Stimulated activated CD4-positive, alpha-beta T cell treated with anti-CD3 and anti-CD28 coated beads, Interleukin-4, amount 100 ng/mL, for 24 hours (primary cell): ENCODE results near the gene TAF10.

Experiments
- DNase-seq: peaks from one replicate; pipeline ENCODE4 v3.0.0-alpha.2; 2020

Gene TAF10

DNA sequence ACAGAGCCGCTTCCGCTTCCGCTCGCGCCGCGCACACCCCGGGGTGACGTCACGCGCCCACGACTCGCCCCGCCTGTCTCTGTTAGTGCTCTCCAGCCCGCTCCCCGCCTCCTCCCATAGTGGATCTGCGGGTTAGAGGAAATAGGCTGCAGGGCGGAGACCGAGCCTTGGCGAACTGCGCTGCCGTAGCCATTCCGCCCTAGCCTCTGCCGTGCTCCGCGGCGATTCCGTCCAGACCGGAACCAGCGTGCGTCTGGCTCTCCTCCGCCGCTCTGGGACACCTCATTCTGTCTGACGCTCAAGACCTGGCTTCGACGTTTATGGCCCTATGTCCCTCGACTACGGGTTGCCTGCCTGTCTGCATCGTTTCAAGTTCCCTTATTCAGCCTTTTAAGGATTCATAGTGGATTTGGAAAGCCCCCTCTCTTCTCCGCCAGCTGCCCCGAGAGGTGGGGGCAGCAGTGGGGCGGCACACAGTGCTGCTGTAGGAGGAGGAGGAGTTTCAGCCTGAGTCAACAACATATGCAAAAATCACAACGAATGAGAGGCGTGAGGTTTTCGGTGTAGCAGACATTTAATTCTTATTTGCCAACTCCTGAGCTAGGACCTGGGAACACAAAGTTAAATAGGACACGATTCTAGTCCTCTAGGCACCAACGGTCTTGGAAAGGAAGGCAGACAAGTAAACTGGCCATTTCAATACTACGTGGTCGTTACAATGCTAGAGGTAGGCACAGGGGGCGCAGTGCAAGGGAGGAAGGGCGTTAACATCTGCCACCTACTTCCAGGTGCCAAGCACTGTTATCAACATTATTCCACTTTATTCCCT is at the start of gene TAF10:
Gene TAF10, minus strand, starts transcription at position 4 of the 829 bp plus-strand sequence. CDS start 27 bp downstream, outside the sequence.
- peak; percentile 95 for DNase-seq

DNA sequence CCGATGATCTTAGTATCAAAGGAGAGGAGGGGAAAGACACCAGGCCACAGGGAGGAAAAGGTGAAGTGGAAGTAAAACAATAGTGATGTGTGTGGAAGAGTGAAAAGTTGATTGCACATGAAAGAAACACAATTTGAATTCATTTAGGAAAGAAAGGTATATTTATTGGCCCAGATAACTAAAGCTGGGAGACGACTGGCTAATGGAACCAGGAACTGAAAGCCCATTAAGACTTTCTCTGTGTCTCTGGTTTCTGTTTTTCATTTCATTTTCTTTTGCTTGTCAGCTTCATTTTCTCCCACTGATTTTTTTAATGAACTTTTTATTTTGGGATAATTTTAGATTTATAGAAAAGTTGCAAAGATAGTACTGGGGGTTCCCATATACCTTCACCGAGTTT is 48.7 kb upstream of the TAF10 start:
- DNase-seq = no peak

DNA sequence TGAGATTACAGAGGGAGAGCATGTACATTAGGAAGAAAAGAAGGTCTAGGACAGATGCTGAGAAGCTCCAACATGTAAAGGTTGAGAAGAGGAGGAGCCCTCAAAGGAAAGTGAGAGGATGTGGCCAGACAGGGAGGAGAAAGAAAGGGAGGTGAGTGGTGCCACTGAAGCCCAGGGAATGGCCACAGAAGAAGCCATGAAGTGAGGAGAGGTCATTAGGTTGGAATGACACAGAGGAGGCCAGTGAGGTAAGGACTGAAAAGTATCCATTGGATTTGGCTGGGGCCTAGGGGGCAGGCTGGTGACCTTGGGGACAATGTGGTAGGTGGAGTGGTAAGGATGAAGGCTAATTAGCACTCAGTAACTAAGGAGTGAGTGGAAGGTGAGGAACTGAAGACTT is 46.6 kb upstream of the TAF10 start:
- no peak for DNase-seq

- DNase-seq = no peak
Measured at GRCh38 chr11:6657346-6657745, 45.3 kb upstream of the TAF10 start.

- DNase-seq = no peak
Measured at GRCh38 chr11:6656936-6657335, 44.9 kb upstream of the TAF10 start.

- DNase-seq = no peak
Measured at GRCh38 chr11:6656584-6656915, 44.5 kb upstream of the TAF10 start.

- DNase-seq = no peak
Measured at GRCh38 chr11:6655790-6656583, 44.0 kb upstream of the TAF10 start, which contains the start of gene DCHS1. DCHS1 (minus strand) TSS chr11:6655809; CDS start chr11:6641613, 14,196 bp downstream.

DNA sequence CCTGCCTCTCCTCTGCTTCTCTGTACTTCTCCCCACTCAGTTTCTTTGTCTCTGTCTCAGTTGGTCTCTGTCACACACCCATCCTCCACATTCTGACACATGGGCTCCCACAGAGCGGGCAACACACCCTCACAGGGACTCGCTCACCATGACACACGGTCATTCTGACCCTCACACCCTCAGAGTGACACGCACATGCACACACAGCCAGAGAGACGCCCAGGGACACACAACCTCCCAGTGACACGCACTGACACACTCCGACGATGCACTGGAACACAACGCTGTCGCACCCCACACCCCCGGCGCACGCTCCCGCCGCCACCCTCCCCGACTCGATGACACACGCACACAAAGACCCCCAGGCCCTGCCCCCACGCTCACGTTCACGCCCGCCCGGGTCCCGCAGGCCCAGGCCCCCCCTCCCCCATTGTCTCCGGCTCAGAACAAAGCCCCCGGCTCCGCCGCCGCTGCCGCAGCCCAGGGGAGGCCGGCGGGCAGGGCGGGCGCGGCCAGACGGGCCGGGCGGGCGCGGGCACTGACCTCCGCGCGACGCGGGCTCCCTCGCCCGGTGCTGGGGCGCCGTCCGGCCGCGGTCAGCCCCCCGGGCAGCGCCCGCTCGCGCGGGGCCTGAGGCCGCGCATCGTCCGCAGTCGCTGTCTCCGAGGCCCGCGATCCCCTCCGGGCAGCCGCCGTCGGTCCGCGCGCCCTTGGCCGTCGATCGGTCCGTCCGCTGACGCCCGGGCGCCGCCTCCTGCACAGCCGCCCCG is 43.2 kb upstream of the TAF10 start:
- DNase-seq = peak; percentile 28

GRCh38 chr11:6654281-6655019 is 42.4 kb upstream of the TAF10 start:
- no peak for DNase-seq

DNA sequence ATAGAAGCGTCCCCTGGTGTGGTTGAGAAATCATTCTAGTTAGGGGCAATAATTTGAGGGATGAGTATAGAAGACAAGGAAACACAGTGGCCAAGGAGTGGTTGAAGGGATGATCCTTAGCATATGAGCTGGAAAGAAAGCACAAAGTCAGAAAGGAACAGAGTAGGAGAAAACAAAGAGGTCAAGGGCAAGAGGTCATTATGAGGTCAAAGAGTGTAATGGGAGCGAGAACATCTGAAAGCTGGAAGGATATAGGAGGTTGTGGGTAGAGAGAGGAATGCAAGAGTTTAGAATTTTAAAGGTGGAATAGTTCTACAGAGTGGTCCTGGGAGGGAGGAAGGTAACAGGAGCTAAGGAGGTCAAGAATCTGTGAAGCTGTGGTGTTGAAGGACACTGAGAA is 41.6 kb upstream of the TAF10 start:
- no peak for DNase-seq

DNA sequence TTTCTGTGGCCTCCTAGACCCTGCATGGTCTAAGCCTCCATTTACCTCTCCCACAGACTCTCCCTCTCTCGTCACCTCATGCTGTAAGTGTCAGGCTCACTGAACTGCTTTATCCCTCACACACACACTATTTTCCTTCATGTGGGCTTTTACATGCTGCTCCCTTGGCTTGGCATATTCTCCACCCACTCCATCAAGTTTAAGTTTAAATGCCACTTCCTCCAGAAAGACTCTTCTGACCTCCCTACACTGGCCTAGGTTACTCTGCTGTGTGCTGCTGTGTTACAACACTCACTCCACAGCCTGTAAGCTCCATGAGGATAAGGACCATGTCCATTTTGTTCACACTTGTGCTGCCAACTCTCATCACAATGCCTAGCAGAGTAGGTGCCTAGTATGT is 41.1 kb upstream of the TAF10 start:
- DNase-seq = no peak

DNA sequence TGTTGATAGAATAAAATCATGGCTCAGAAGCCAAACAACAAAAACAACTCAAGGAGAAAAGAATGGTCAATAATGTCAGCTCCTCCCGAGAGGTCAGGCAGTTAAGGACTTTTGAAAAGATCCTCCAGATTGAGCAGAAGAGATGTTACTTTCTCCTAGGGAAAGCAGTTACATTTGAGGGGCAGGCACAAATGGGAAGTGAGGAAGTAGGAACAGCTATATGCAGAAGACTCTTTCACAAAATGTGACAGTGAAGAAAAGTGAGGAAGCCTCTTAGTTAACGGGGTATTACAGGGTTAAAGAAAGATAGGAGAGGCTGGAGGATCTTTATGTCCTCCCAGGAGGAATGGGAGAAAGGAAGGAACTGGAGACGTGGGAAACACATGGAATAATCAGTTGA is 40.2 kb upstream of the TAF10 start:
- DNase-seq = no peak

DNA sequence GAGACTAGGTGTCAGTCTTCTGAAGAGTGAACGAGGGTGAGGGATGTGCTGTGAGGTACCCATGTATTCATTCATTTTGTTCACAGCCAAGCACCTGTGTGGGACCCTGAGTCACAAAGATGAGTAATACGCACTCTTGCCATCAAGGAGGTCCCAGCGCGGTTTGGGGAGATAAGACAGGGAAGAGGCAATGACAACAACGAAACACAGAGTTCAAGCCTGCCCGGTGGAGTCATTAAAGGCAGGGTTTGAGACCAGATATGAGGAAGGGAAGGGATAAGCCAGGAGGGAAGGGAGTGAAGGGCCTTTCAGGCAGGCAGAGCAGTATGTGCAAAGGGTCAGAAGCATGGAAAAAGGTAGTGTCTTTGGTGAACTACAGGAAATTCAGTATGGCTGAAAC is 39.0 kb upstream of the TAF10 start:
- DNase-seq = peak; percentile 37

- no peak for DNase-seq
Measured at GRCh38 chr11:6650104-6650503, 38.1 kb upstream of the TAF10 start.

DNA sequence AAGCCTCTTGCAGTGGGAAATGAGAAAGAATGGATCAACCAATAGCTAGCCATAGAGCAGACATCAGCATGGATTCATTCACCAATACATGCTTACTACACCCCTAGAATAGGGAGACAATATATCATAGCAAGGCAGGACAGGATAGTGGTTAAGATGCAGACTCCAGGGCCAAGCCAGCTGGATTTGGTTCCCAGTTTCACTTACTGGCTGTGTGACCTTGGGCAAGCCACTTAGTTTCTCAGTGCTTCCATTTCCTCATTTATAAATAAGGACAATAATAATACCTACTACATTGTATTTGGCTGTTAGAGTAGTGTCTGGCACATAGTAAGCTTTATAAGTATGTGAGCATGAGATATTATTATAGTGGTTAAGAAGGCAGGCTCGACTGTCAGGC is 36.5 kb upstream of the TAF10 start:
- no peak for DNase-seq

DNA sequence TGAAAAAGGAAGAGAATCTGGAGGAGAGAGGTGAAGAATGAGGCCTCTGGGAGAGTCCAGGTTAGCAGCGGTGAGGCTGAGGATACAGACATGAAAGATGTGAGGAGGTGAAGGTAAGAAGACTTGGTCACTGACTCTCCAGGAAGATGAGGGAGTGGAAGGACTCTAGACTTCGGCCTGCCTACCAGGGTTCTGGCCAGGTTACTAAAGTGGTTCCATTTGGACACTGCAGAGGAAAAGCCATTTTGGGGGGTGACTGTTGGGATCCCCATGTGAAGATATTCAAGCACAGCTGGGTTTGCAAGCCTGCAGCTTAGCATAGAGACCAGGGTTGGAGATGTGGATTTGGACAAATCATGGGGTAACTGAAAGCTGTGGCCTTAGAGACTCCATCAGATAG is 35.8 kb upstream of the TAF10 start:
- no peak for DNase-seq

- DNase-seq = peak; percentile 23
Measured at GRCh38 chr11:6646918-6647679, 35.1 kb upstream of the TAF10 start.

DNA sequence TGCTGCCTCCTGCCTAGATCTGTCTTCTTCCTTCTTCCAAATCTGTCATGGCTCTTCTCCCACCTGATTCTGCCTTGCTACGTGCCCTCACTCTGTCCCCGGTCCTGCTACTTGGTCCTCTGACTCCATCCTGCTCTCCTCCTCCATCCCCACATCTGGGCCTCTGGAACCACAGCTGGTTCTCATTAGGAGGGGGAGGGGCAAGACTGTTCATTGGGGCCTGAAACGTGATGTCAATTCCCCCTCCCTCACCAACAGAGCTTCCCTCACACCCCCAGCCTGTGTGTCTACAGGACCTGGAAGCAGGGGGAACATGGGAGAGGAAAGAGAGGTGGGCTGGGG is 34.5 kb upstream of the TAF10 start:
- no peak for DNase-seq

- no peak for DNase-seq
Measured at GRCh38 chr11:6646071-6646470, 34.1 kb upstream of the TAF10 start.

- DNase-seq = no peak
Measured at GRCh38 chr11:6642957-6643356, 30.9 kb upstream of the TAF10 start.

- no peak for DNase-seq
Measured at GRCh38 chr11:6640985-6641701, 29.1 kb upstream of the TAF10 start.
